ENCODE results near the gene PCED1B. TPM values are rescaled to one million over a fixed set of nuclear protein-coding genes. Genes with fewer than 3 reads are reported as not detected.

The PCED1B gene
- total and polyA plus RNA-seq, 4 experiments from 2014 or later, result 44.3 to 74.6 (median 47.8) TPM

DNA sequence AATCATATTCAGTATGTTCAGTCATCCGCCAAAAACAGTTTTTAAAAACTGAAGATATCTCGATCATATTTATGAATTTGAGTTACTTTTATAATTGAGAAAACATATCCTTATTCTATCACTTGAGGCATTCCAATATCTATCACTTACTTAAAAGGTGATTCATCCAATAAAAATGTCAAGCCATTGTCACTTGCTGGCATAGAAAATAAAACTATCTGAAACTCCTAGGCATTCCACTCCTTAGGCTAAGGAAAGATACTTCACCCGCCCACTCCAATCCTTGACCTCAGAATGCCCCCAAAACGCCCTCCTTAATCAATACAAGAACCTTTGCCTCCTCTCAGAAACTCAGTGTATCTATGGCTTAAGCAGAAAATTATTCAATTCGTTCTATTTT, 51.6 kb downstream of the PCED1B start:
- H3K36me3 Mint-ChIP-seq, result peaks cover 14 to 42% of the 10 kb centered on the region in 2 donors
- POLR2A ChIA-PET (ENCODE audit: partially characterized antibody), result no interaction called here
- Histone ChIP-seq H3K9me3 (ENCODE audit: control insufficient read depth in 1 of 2, low read length in 2 of 2) (no peaks in the 10 kb centered on the region), H3K4me1 (ENCODE audit: insufficient read depth, low read length) (no peaks in the 10 kb centered on the region), H3K4me3 (ENCODE audit: low read length in 2 of 2) (no peak overlapping the region), H3K36me3 (ENCODE audit: insufficient read depth, low read length) (no peaks in the 10 kb centered on the region), H3K27ac (ENCODE audit: low read depth, low read length) (no peak overlapping the region), H3K27me3 (ENCODE audit: insufficient read depth, low read length) (no peaks in the 10 kb centered on the region)
- CTCF ChIA-PET (ENCODE audit: partially characterized antibody), result interaction anchor here (1.0 kb wide), 1 partner anchor 60 kb away, joined by 3 read pairs; no protein-coding TSS in a partner anchor
- H3K27me3 Mint-ChIP-seq, result no peaks in the 10 kb centered on the region
- DNase-seq, result no peak
- H3K4me1 Mint-ChIP-seq, result peaks cover 0 to 8% (median under 1%) of the 10 kb centered on the region in 4 donors
- no peaks in the 10 kb centered on the region for H3K9me3 Mint-ChIP-seq
- peak overlapping the region in 2 of 7 donors; percentile 2 to 14 for H3K27ac Mint-ChIP-seq
- no peak overlapping the region for H3K4me3 Mint-ChIP-seq
- intact Hi-C loops (cut with micrococcal nuclease), result no loop called here

DNA sequence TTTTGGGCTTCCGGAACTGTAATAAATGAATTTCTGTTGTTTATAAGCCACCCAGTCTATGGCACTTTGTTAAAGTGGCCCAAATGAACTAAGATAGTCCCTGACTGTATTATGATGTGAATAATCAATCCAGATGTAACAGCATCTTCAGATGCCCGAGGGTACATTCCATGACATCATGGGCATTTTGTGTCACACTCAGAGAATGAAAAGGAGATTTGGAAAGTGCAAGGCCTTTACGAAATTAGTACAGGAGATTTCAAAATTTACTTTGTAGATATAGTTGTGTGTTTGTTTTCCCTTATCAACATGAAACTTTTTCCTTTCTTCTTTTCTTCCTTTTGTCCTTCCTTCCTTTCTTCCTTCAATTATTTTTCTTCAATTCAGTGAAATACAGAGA, 54.6 kb downstream of the PCED1B start:
- peak overlapping the region in 1 of 7 donors; percentile 56 for H3K27ac Mint-ChIP-seq
- H3K27me3 Mint-ChIP-seq, result no peaks in the 10 kb centered on the region
- Histone ChIP-seq H3K36me3 (ENCODE audit: insufficient read depth, low read length) (no peaks in the 10 kb centered on the region), H3K27me3 (ENCODE audit: insufficient read depth, low read length) (no peaks in the 10 kb centered on the region), H3K9me3 (ENCODE audit: control insufficient read depth in 1 of 2, low read length in 2 of 2) (no peaks in the 10 kb centered on the region), H3K4me1 (ENCODE audit: insufficient read depth, low read length) (no peaks in the 10 kb centered on the region), H3K27ac (ENCODE audit: low read depth, low read length) (no peak overlapping the region), H3K4me3 (ENCODE audit: low read length in 2 of 2) (no peak overlapping the region)
- ChIA-PET POLR2A (ENCODE audit: partially characterized antibody) (no interaction called here), CTCF (ENCODE audit: partially characterized antibody) (no interaction called here)
- peaks cover 21 to 39% of the 10 kb centered on the region in 2 donors for H3K36me3 Mint-ChIP-seq
- H3K4me3 Mint-ChIP-seq, result no peak overlapping the region
- H3K4me1 Mint-ChIP-seq, result peaks cover 0 to 3% (median under 1%) of the 10 kb centered on the region in 4 donors
- no peak for DNase-seq
- intact Hi-C loops (cut with micrococcal nuclease), result no loop called here
- H3K9me3 Mint-ChIP-seq, result peaks cover 0 to 1% (median 0%) of the 10 kb centered on the region in 8 donors

DNA sequence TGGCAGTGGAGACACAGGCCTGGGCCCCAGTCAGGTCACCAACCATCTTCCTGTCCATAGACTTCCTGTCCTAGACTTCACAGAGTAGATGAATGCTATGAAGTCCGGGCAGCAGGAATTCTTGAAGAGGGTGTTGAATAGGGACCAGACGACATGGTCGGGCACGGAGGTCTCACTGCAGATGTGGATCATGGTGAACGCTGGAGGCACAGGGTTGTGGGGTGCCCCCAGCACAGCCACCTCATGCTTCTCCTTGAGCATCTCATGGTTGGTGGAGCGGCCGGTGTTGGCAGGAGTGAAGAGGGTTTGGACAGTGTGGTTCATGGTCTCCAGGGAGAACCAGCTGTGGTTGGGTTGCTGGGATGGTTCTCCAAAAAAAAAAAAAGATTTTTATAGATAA, 56.2 kb downstream of the PCED1B start:
- Histone ChIP-seq H3K36me3 (ENCODE audit: insufficient read depth, low read length) (no peaks in the 10 kb centered on the region), H3K9me3 (ENCODE audit: control insufficient read depth in 1 of 2, low read length in 2 of 2) (no peaks in the 10 kb centered on the region), H3K4me3 (ENCODE audit: low read length in 2 of 2) (no peak overlapping the region), H3K27me3 (ENCODE audit: insufficient read depth, low read length) (no peaks in the 10 kb centered on the region), H3K4me1 (ENCODE audit: insufficient read depth, low read length) (no peaks in the 10 kb centered on the region), H3K27ac (ENCODE audit: low read depth, low read length) (no peak overlapping the region)
- peaks cover 32 to 51% of the 10 kb centered on the region in 2 donors for H3K36me3 Mint-ChIP-seq
- intact Hi-C loops (cut with micrococcal nuclease), result no loop called here
- no peaks in the 10 kb centered on the region for H3K27me3 Mint-ChIP-seq
- ChIA-PET POLR2A (ENCODE audit: partially characterized antibody) (interaction anchor here (0.6 to 1.3 kb wide), 2 partner anchors 10 to 50 kb away, joined by 3 read pairs; no protein-coding TSS in a partner anchor), CTCF (ENCODE audit: partially characterized antibody) (no interaction called here)
- no peak for DNase-seq
- peaks cover 5 to 10% (median 7%) of the 10 kb centered on the region in 4 donors for H3K4me1 Mint-ChIP-seq
- H3K4me3 Mint-ChIP-seq, result no peak overlapping the region
- peak overlapping the region in 1 of 7 donors; percentile 33 for H3K27ac Mint-ChIP-seq
- H3K9me3 Mint-ChIP-seq, result peaks cover 0 to 5% (median 1%) of the 10 kb centered on the region in 8 donors

DNA sequence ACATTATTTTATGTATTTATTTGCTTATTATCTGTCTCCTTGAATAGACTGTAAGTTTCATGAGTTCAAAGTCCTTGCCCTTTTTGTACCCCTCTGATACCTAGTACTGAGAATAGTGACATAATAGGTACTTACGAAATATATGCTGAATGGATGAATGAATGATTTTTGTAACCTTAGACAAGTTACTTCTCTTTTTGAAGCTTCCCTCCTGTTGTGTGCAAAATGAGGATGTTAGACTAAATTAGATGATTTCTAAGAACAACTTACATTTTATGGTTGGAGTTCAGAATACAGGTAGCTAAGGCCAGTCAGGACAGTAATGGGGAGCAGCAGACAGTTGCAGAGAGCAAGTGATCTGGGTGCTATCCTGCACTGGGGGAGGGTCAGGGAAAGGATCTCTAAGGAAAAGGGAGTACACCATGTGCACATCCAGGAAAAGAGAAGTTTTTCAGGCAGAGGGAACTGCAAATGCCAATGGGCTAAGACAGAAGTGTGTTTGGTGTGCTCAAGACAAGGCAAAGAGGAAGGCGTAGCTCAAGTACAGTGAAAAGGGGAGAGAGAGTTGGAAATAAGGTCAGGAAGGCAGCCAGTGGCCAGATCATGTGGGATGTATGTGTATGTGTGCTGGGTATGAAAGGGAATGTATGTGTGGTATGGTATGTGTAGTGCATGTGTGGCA, 59.7 kb downstream of the PCED1B start:
- CTCF ChIA-PET (ENCODE audit: partially characterized antibody), result interaction anchor here (1.0 kb wide), 1 partner anchor 52 kb away, joined by 6 read pairs; no protein-coding TSS in a partner anchor
- Mint-ChIP-seq H3K27me3 (no peaks in the 10 kb centered on the region), H3K36me3 (peaks cover 47 to 59% of the 10 kb centered on the region in 2 donors), H3K9me3 (peaks cover 0 to 5% (median 1%) of the 10 kb centered on the region in 8 donors), H3K4me3 (no peak overlapping the region), H3K27ac (peak overlapping the region in 3 of 7 donors; percentile 7 to 19 (median 11)), H3K4me1 (peaks cover 7 to 13% (median 9%) of the 10 kb centered on the region in 4 donors)
- no peaks in the 10 kb centered on the region for H3K36me3 ChIP-seq (ENCODE audit: insufficient read depth, low read length)
- intact Hi-C loops (cut with micrococcal nuclease), result no loop called here
- H3K9me3 ChIP-seq (ENCODE audit: control insufficient read depth in 1 of 2, low read length in 2 of 2), result no peaks in the 10 kb centered on the region
- no peak overlapping the region for H3K27ac ChIP-seq (ENCODE audit: low read depth, low read length)
- H3K4me1 ChIP-seq (ENCODE audit: insufficient read depth, low read length), result no peaks in the 10 kb centered on the region
- POLR2A ChIA-PET (ENCODE audit: partially characterized antibody), result no interaction called here
- H3K4me3 ChIP-seq (ENCODE audit: low read length in 2 of 2), result no peak overlapping the region
- H3K27me3 ChIP-seq (ENCODE audit: insufficient read depth, low read length), result no peaks in the 10 kb centered on the region
- no peak for DNase-seq

DNA sequence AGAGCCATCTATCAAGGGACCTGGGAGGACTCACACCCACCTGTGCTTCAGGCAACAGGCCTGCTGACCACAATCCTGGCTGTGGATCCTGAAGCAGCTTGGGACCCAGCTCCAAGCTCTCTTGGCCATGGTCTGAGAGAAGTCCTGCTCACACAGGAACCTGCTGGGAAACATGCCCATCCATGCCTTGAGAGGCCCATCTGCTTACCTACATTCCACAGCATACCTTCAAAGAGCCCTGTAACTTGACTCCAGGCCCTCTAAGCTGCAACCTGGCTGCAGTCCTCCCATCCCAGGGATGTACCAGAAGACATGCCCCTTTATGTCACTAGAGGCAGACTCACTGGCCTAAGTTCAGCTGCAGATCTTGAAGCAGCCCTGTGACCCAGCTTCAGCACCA, 62.0 kb downstream of the PCED1B start:
- Mint-ChIP-seq H3K4me1 (peaks cover 25 to 33% (median 28%) of the 10 kb centered on the region in 4 donors), H3K36me3 (peaks cover 39 to 42% of the 10 kb centered on the region in 2 donors), H3K27ac (no peak overlapping the region), H3K9me3 (peaks cover 0 to 5% (median 1%) of the 10 kb centered on the region in 8 donors), H3K27me3 (no peaks in the 10 kb centered on the region), H3K4me3 (no peak overlapping the region)
- no peak overlapping the region for H3K27ac ChIP-seq (ENCODE audit: low read depth, low read length)
- ChIA-PET POLR2A (ENCODE audit: partially characterized antibody) (interaction anchor here (1.4 to 1.7 kb wide), 2 partner anchors 62 to 76 kb away, joined by 3 to 4 read pairs; partner anchors contain the start of genes AMIGO2 and PCED1B), CTCF (ENCODE audit: partially characterized antibody) (interaction anchor here (0.9 kb wide), 1 partner anchor 54 kb away, joined by 3 read pairs; no protein-coding TSS in a partner anchor)
- no peaks in the 10 kb centered on the region for H3K27me3 ChIP-seq (ENCODE audit: insufficient read depth, low read length)
- H3K4me3 ChIP-seq (ENCODE audit: low read length in 2 of 2), result no peak overlapping the region
- no peaks in the 10 kb centered on the region for H3K36me3 ChIP-seq (ENCODE audit: insufficient read depth, low read length)
- no peak for DNase-seq
- H3K9me3 ChIP-seq (ENCODE audit: control insufficient read depth in 1 of 2, low read length in 2 of 2), result no peaks in the 10 kb centered on the region
- intact Hi-C loops (cut with micrococcal nuclease), result no loop called here
- H3K4me1 ChIP-seq (ENCODE audit: insufficient read depth, low read length), result peaks cover 17% of the 10 kb centered on the region

DNA sequence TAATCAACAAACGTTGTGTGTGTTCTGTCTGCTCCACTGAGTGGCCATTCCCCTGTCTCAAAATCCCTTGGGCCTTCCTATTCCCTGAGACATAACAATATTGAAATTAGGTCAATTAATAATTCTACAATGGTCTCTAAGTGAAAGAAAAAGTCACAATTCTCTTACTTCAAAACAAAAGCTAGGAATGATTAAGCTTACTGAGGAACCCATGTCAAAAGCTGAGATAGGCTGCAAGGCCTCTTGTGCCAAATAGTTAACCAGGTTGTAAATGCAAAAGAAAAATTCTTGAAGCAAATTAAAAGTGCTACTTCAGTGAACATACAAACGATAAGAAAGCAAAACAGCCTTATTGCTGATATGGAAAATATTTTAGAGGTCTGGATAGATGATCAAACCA, 65.3 kb downstream of the PCED1B start:
- Histone ChIP-seq H3K36me3 (ENCODE audit: insufficient read depth, low read length) (no peaks in the 10 kb centered on the region), H3K9me3 (ENCODE audit: control insufficient read depth in 1 of 2, low read length in 2 of 2) (no peaks in the 10 kb centered on the region), H3K27ac (ENCODE audit: low read depth, low read length) (no peak overlapping the region), H3K27me3 (ENCODE audit: insufficient read depth, low read length) (no peaks in the 10 kb centered on the region), H3K4me1 (ENCODE audit: insufficient read depth, low read length) (peaks cover 17% of the 10 kb centered on the region), H3K4me3 (ENCODE audit: low read length in 2 of 2) (no peak overlapping the region)
- peaks cover 31 to 34% of the 10 kb centered on the region in 2 donors for H3K36me3 Mint-ChIP-seq
- peak overlapping the region in 6 of 8 donors; percentile 33 to 65 (median 50) for H3K4me3 Mint-ChIP-seq
- intact Hi-C loops (cut with micrococcal nuclease), result loop anchor here (5.0 kb wide), 1 partner anchor 62 kb away; no protein-coding TSS in a partner anchor
- ChIA-PET CTCF (ENCODE audit: partially characterized antibody) (interaction anchor here (0.8 to 1.1 kb wide), 2 partner anchors 49 to 66 kb away, joined by 3 read pairs; no protein-coding TSS in a partner anchor), POLR2A (ENCODE audit: partially characterized antibody) (interaction anchor here (0.8 to 1.9 kb wide), 10 partner anchors 9 to 132 kb away, joined by 3 to 15 read pairs (median 4); partner anchors contain the start of genes AMIGO2 and PCED1B)
- peak overlapping the region; percentile 15 to 93 (median 72) for H3K27ac Mint-ChIP-seq
- DNase-seq, result no peak
- H3K9me3 Mint-ChIP-seq, result peaks cover 0 to 3% (median 0%) of the 10 kb centered on the region in 8 donors
- H3K4me1 Mint-ChIP-seq, result peaks cover 20 to 29% (median 25%) of the 10 kb centered on the region in 4 donors
- no peaks in the 10 kb centered on the region for H3K27me3 Mint-ChIP-seq

DNA sequence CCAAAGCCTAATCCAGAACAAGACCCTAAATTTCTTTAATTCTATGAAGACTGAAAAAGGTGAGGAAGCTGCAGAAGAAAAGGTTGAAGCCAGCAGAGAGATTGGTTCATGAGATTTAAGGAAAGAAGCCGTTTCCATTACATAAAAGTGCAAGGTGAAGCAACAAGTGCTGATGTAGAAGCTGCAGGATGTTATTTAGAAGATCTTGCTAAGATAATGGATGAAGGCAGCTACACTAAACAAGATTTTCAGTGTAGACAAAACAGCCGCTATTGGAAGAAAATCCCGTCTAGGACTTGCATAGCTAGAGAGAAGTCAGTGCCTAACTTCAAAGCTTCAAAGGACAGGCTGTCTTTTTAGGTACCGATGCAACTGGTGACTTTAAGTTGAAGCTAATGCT, 65.8 kb downstream of the PCED1B start:
- Mint-ChIP-seq H3K27ac (peak overlapping the region; percentile 15 to 93 (median 72)), H3K9me3 (peaks cover 0 to 3% (median 0%) of the 10 kb centered on the region in 8 donors), H3K27me3 (no peaks in the 10 kb centered on the region), H3K36me3 (peaks cover 31 to 33% of the 10 kb centered on the region in 2 donors), H3K4me3 (peak overlapping the region in 6 of 8 donors; percentile 33 to 65 (median 50)), H3K4me1 (peaks cover 20 to 29% (median 25%) of the 10 kb centered on the region in 4 donors)
- H3K27ac ChIP-seq (ENCODE audit: low read depth, low read length), result no peak overlapping the region
- H3K9me3 ChIP-seq (ENCODE audit: control insufficient read depth in 1 of 2, low read length in 2 of 2), result no peaks in the 10 kb centered on the region
- H3K4me3 ChIP-seq (ENCODE audit: low read length in 2 of 2), result no peak overlapping the region
- intact Hi-C loops (cut with micrococcal nuclease), result loop anchor here (5.0 kb wide), 1 partner anchor 63 kb away; no protein-coding TSS in a partner anchor
- ChIA-PET POLR2A (ENCODE audit: partially characterized antibody) (interaction anchor here (0.8 to 1.9 kb wide), 11 partner anchors 9 to 162 kb away, joined by 3 to 15 read pairs (median 4); partner anchors contain the start of genes AMIGO2 and PCED1B), CTCF (ENCODE audit: partially characterized antibody) (interaction anchor here (0.8 to 1.1 kb wide), 3 partner anchors 48 to 75 kb away, joined by 3 to 4 read pairs (median 3); no protein-coding TSS in a partner anchor)
- no peaks in the 10 kb centered on the region for H3K27me3 ChIP-seq (ENCODE audit: insufficient read depth, low read length)
- peak; percentile 33 to 52 (median 42) for DNase-seq
- H3K36me3 ChIP-seq (ENCODE audit: insufficient read depth, low read length), result no peaks in the 10 kb centered on the region
- H3K4me1 ChIP-seq (ENCODE audit: insufficient read depth, low read length), result peaks cover 17% of the 10 kb centered on the region
